HepG2 (cell line): ENCODE results near the gene RAB24. TPM values are rescaled to one million over a fixed set of nuclear protein-coding genes. Genes with fewer than 3 reads are reported as not detected.

ENCODE experiments used
- ATAC-seq: fragments of 200-7000 bp; cut with Tn5 transposase; 3 replicates; pipeline ENCODE4 v1.9.1; 2020; ENCODE audit warnings: mild to moderate bottlenecking, moderate library complexity
- BruUV-seq: library from RNA; stranded (reverse); fragments of 400-500 nt; replicated peaks from 2 replicates; lab custom pipeline; 2021; lab: Mats Ljungman, UMichigan
- CTCF ChIA-PET: fragments of 300-600 bp; formaldehyde crosslinking; extraction: SDS; loops from one replicate; lab custom pipeline; 2021; ENCODE audit warnings: low total read pairs, inconsistent platforms, low intra/inter-chr PET ratio; lab: Yijun Ruan, JAX
- POLR2A ChIA-PET: fragments of 350-600 bp; sonication (Branson Sonifier 250); formaldehyde crosslinking; loops from one replicate; lab custom pipeline; 2020; ENCODE audit warnings: antibody characterized with exemption, inconsistent platforms; lab: Yijun Ruan, JAX
- DNase-seq: peaks from one replicate; pipeline ENCODE4 v3.0.0-alpha.2; 2015; ENCODE audit warnings: low spot score
- FAIRE-seq: peaks from 3 replicates; lab custom pipeline; 2011; peaks lifted over from hg19 to GRCh38; lab: Jason Lieb, UNC
- H2AFZ ChIP-seq: one replicate; pipeline ENCODE4 v1.6.1; 2011; ENCODE audit warnings: low read length, inconsistent platforms
- H3K27ac ChIP-seq: fragments of 300-600 bp; 3 replicates; pipeline ENCODE4 v1.8.0; 2011; ENCODE audit warnings: mixed run types, mild to moderate bottlenecking, mixed read lengths, low read length, inconsistent platforms; ENCODE audit not compliant: insufficient read depth; ENCODE audit errors: extremely low read length
- H3K27me3 ChIP-seq, 2 experiments: fragments of 200-600 bp in 1 of 2; 2 replicates in 1 of 2; 3 replicates in 1 of 2; pipeline versions ENCODE4 v1.6.0 to v1.8.0; 2011; ENCODE audit warnings: low read length in 2 of 2, mild to moderate bottlenecking in 2 of 2, moderate library complexity in 2 of 2, inconsistent platforms in 1 of 2; ENCODE audit not compliant: insufficient read depth in 2 of 2, control insufficient read depth in 1 of 2
- H3K36me3 ChIP-seq, 2 experiments: fragments of 200-600 bp in 1 of 2; replicated peaks in 1 of 2; 2 replicates in 1 of 2; 3 replicates in 1 of 2; pipeline versions ENCODE4 v1.5.1 to v1.8.0; 2011; ENCODE audit warnings: low read length in 2 of 2, inconsistent platforms in 1 of 2; ENCODE audit not compliant: insufficient read depth in 2 of 2, control insufficient read depth in 1 of 2
- H3K4me1 ChIP-seq: 2 replicates; pipeline ENCODE4 v1.5.1; 2012; ENCODE audit warnings: low read length, inconsistent platforms; ENCODE audit not compliant: insufficient read depth
- H3K4me2 ChIP-seq: 2 replicates; pipeline ENCODE4 v1.6.0; 2011; ENCODE audit warnings: low read depth, low read length, inconsistent platforms
- H3K4me3 ChIP-seq, 3 experiments: fragments of 200-600 bp in 1 of 3; sonication (generic), shearing (Covaris generic) in 1 of 3; replicated peaks in 1 of 3; 2 replicates each; pipeline ENCODE4 v1.5.1; 2011 to 2016; ENCODE audit warnings: low read length in 3 of 3, inconsistent platforms in 2 of 3, low read depth in 2 of 3, mild to moderate bottlenecking in 2 of 3, control low read depth in 1 of 3, mixed read lengths in 1 of 3; ENCODE audit not compliant: insufficient read depth in 1 of 3
- H3K79me2 ChIP-seq: one replicate; pipeline ENCODE4 v1.6.1; 2011; ENCODE audit warnings: low read length, inconsistent platforms; ENCODE audit not compliant: insufficient read depth
- H3K9ac ChIP-seq: 2 replicates; pipeline ENCODE4 v1.6.0; 2011; ENCODE audit warnings: mild to moderate bottlenecking, low read depth, low read length, inconsistent platforms; ENCODE audit not compliant: insufficient read depth
- H3K9me3 ChIP-seq: 2 replicates; pipeline ENCODE4 v1.5.1; 2012; ENCODE audit warnings: mild to moderate bottlenecking, low read length
- H4K20me1 ChIP-seq: 2 replicates; pipeline ENCODE4 v1.6.0; 2011; ENCODE audit warnings: inconsistent platforms, mild to moderate bottlenecking, low read length, moderate library complexity; ENCODE audit not compliant: insufficient read depth
- DNMT1 ChIP-seq: sonication (generic); formaldehyde crosslinking; IDR thresholded peaks from 2 replicates; pipeline ENCODE4 v1.5.1; 2020; ENCODE audit warnings: mild to moderate bottlenecking, missing genetic modification reagents
- KDM2A ChIP-seq: sonication (generic); formaldehyde crosslinking; IDR thresholded peaks from 2 replicates; pipeline ENCODE4 v1.4.0; 2020; ENCODE audit warnings: low read depth, missing genetic modification reagents, borderline replicate concordance
- MTF2 ChIP-seq: sonication (generic); formaldehyde crosslinking; IDR thresholded peaks from 2 replicates; pipeline ENCODE4 v1.5.0; 2020; ENCODE audit warnings: missing genetic modification reagents, borderline replicate concordance
- SMARCC2 ChIP-seq: fragments of 450-650 bp; IDR thresholded peaks from 2 replicates; pipeline ENCODE4 v1.6.1; 2017; ENCODE audit warnings: antibody characterized with exemption, mild to moderate bottlenecking
- ZBTB20 ChIP-seq: sonication (generic); formaldehyde crosslinking; IDR thresholded peaks from 2 replicates; pipeline ENCODE4 v1.8.1; 2023; ENCODE audit warnings: missing genetic modification reagents, low read depth, mild to moderate bottlenecking, borderline replicate concordance
- ZNF207 ChIP-seq: fragments of 450-650 bp; IDR thresholded peaks from 2 replicates; pipeline ENCODE4 v1.6.1; 2016; ENCODE audit warnings: antibody characterized with exemption, borderline replicate concordance
- ZNF367 ChIP-seq: sonication (generic); formaldehyde crosslinking; IDR thresholded peaks from 2 replicates; pipeline ENCODE4 v1.4.0; 2020; ENCODE audit warnings: missing genetic modification reagents, borderline replicate concordance
- ZNF382 ChIP-seq: sonication (generic); formaldehyde crosslinking; IDR thresholded peaks from 2 replicates; pipeline ENCODE4 v1.5.0; 2020; ENCODE audit warnings: missing genetic modification reagents, mild to moderate bottlenecking, borderline replicate concordance
- ZNF44 ChIP-seq: sonication (generic); formaldehyde crosslinking; IDR thresholded peaks from 2 replicates; pipeline ENCODE4 v1.5.1; 2020; ENCODE audit warnings: mild to moderate bottlenecking, missing genetic modification reagents
- ZNF562 ChIP-seq: sonication (generic); formaldehyde crosslinking; IDR thresholded peaks from 2 replicates; pipeline ENCODE4 v1.8.0; 2022; ENCODE audit warnings: missing genetic modification reagents, borderline replicate concordance
- WGBS: methylation state at CpG from one replicate; pipeline ENCODE4 v1.1.6; 2017; ENCODE audit warnings: low lambda C conversion rate; 5-methylcytosine and 5-hydroxymethylcytosine counted together
- in situ Hi-C: cut with HindIII; loops from 2 replicates; pipeline ENCODE4 v1.10.0; 2017; ENCODE audit warnings: low pct_unique_long_range_greater_than_20kb; ENCODE audit not compliant: extremely low pct_ligation_motif_present
- intact Hi-C: fragments of 100-400 bp; cut with micrococcal nuclease; formaldehyde crosslinking; loops from one replicate; pipeline ENCODE4 v1.10.0; 2022; ENCODE audit not compliant: unreplicated experiment
- polyA plus RNA-seq, 8 experiments: library from polyadenylated mRNA; depleted of rRNA in 3 of 8; stranded (reverse) in 7 of 8; unstranded in 1 of 8; fragments of >200 nt; fragmentation: Illumina TruSeq in 4 of 8; extraction: Trizol in 4 of 8; gene quantifications; 2 replicates each; pipeline versions ENCODE4 v1.2.1 to v1.2.3, GENCODE V29; 2011 to 2016; ENCODE audit warnings: low read depth in 4 of 8, missing spikeins in 1 of 8, mixed read lengths in 1 of 8; ENCODE audit not compliant: insufficient read depth in 1 of 8
- total RNA-seq, 5 experiments: library from RNA; depleted of rRNA; stranded (reverse); fragments of >200 nt; fragmentation: Illumina TruSeq; extraction: Trizol; gene quantifications; 2 replicates each; pipeline ENCODE4 v1.2.3, GENCODE V29; 2016; ENCODE audit warnings: low read depth in 1 of 5
- TF ChIP-seq, protein P1 (sequence below): sonication (generic); formaldehyde crosslinking; IDR thresholded peaks from 2 replicates; pipeline ENCODE4 v1.4.0; 2020; ENCODE audit warnings: missing genetic modification reagents
- TF ChIP-seq, protein P2 (sequence below): sonication (generic); formaldehyde crosslinking; IDR thresholded peaks from 2 replicates; pipeline ENCODE4 v1.5.1; 2020; ENCODE audit warnings: mild to moderate bottlenecking, missing genetic modification reagents, borderline replicate concordance
- TF ChIP-seq, protein P3 (sequence below): sonication (generic); formaldehyde crosslinking; IDR thresholded peaks from 2 replicates; pipeline ENCODE4 v1.4.0; 2020; ENCODE audit warnings: mild to moderate bottlenecking, missing genetic modification reagents
- TF ChIP-seq, protein P4 (sequence below): conservative IDR thresholded peaks from 2 replicates; pipeline ENCODE4 v1.6.1; 2018; ENCODE audit warnings: missing genetic modification reagents
- TF ChIP-seq, protein P5 (sequence below): sonication (generic); formaldehyde crosslinking; IDR thresholded peaks from 2 replicates; pipeline ENCODE4 v1.5.0; 2020; ENCODE audit warnings: missing genetic modification reagents

Gene RAB24
- total and polyA plus RNA-seq, 2 of the 13 experiments (the other 11 are each of a cell fraction or from before 2014, with no cell fraction given) = 22.9 to 63.7 TPM

DNA sequence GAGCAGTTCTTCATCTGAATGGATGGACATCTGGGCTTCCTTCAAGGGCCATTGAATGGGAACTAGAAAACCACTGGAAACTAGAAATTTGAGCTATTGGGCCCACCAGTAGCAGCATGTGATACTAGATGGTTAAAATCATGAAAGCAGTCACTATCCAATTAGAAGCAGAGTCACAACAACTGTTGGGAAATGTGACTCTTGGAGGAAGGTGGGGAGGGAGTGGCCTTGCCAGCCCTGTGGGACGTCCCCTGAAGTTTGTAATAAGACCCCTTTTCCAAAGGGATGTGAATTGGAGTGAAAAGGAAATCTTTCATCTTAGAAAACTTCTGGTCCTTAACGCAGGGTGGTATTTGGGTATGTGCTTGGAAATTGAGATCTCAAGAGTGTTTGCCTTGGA, 5.6 kb downstream of the RAB24 start (continued):
- no peak for TF ChIP-seq ZNF207
- TF ChIP-seq ZNF367 = no peak

DNA sequence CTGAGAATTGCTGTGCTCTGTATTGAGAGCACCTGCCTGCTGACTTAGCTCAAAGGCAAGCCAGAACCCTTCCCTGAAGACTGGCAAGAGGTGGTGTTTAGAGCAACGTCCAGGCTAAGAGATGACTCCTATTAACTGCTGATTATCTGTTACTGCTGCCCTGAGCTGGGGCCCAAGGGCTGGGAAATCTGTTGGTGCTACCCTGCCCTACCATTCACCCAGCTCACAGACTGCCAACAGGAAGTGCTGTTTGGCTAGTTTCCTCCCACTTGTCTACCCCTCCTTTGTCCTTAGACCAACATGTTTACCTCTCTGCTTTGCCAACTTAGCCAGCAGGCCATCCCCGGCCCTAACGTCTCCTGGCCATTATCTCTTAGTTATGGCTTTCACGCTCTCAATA, 6.9 kb downstream of the RAB24 start:
- H3K36me3 ChIP-seq = peaks cover 0 to 6% of the 10 kb centered on the region in 2 experiments; a peak in 3 of 5 replicates
- no peak overlapping the region for H3K4me2 ChIP-seq
- H4K20me1 ChIP-seq = no peaks in the 10 kb centered on the region
- H3K27ac ChIP-seq = no peak overlapping the region
- no TSS peak for BruUV-seq
- DNase-seq (no peak), FAIRE-seq (no peak), ATAC-seq (no peak; the same call in 2 of the 3 replicates)
- H3K4me1 ChIP-seq = peaks cover 9% of the 10 kb centered on the region
- no peaks in the 10 kb centered on the region for H3K9me3 ChIP-seq
- no peaks in the 10 kb centered on the region for H3K79me2 ChIP-seq
- no peak overlapping the region for H3K4me3 ChIP-seq
- CTCF ChIA-PET = no interaction called here
- in situ Hi-C loops (no loop called here), intact Hi-C loops (no loop called here)
- TF ChIP-seq, protein P1, sequence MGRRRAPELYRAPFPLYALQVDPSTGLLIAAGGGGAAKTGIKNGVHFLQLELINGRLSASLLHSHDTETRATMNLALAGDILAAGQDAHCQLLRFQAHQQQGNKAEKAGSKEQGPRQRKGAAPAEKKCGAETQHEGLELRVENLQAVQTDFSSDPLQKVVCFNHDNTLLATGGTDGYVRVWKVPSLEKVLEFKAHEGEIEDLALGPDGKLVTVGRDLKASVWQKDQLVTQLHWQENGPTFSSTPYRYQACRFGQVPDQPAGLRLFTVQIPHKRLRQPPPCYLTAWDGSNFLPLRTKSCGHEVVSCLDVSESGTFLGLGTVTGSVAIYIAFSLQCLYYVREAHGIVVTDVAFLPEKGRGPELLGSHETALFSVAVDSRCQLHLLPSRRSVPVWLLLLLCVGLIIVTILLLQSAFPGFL (CRISPR knock-in tag) = no peak
- TF ChIP-seq ZNF562 (CRISPR knock-in tag) (no peak), MTF2 (CRISPR knock-in tag) (no peak), KDM2A (CRISPR knock-in tag) (no peak), SMARCC2 (no peak), DNMT1 (no peak), ZBTB20 (no peak), ZNF44 (CRISPR knock-in tag) (no peak), ZNF382 (CRISPR knock-in tag) (no peak)
- TF ChIP-seq, protein P2, sequence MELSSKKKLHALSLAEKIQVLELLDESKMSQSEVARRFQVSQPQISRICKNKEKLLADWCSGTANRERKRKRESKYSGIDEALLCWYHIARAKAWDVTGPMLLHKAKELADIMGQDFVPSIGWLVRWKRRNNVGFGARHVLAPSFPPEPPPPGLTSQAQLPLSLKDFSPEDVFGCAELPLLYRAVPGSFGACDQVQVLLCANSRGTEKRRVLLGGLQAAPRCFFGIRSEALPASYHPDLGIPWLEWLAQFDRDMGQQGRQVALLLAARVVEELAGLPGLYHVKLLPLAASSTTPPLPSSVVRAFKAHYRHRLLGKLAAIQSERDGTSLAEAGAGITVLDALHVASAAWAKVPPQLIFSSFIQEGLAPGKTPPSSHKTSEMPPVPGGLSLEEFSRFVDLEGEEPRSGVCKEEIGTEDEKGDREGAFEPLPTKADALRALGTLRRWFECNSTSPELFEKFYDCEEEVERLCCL (CRISPR knock-in tag) = no peak
- TF ChIP-seq, protein P3, sequence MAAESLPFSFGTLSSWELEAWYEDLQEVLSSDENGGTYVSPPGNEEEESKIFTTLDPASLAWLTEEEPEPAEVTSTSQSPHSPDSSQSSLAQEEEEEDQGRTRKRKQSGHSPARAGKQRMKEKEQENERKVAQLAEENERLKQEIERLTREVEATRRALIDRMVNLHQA (CRISPR knock-in tag) = no peak
- TF ChIP-seq, protein P4, sequence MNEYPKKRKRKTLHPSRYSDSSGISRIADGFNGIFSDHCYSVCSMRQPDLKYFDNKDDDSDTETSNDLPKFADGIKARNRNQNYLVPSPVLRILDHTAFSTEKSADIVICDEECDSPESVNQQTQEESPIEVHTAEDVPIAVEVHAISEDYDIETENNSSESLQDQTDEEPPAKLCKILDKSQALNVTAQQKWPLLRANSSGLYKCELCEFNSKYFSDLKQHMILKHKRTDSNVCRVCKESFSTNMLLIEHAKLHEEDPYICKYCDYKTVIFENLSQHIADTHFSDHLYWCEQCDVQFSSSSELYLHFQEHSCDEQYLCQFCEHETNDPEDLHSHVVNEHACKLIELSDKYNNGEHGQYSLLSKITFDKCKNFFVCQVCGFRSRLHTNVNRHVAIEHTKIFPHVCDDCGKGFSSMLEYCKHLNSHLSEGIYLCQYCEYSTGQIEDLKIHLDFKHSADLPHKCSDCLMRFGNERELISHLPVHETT = no peak
- TF ChIP-seq, protein P5, sequence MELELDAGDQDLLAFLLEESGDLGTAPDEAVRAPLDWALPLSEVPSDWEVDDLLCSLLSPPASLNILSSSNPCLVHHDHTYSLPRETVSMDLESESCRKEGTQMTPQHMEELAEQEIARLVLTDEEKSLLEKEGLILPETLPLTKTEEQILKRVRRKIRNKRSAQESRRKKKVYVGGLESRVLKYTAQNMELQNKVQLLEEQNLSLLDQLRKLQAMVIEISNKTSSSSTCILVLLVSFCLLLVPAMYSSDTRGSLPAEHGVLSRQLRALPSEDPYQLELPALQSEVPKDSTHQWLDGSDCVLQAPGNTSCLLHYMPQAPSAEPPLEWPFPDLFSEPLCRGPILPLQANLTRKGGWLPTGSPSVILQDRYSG (CRISPR knock-in tag) = no peak
- 47% methylated on average over 4 of the region's 4 CpGs for WGBS
- no peak overlapping the region for H2AFZ ChIP-seq
- H3K9ac ChIP-seq = no peak overlapping the region
- POLR2A ChIA-PET = no interaction called here
- peaks cover 1 to 10% of the 10 kb centered on the region in 2 experiments; a peak in 2 of 5 replicates for H3K27me3 ChIP-seq
